Tibial nerve (tissue), 4 donors: Measurements from ENCODE around the gene TATDN3.

Source experiments
- CTCF ChIP-seq, 5 experiments: fragments of 200-600 bp in 3 of 5; fragments of 450-650 bp in 2 of 5; sonication (generic) in 3 of 5; IDR thresholded peaks; one replicate each; pipeline ENCODE4 v1.5.1; 2016 to 2019; ENCODE audit warnings: antibody characterized with exemption in 5 of 5, mild to moderate bottlenecking in 3 of 5, moderate library complexity in 2 of 5
- EP300 ChIP-seq, 2 donors: sonication (generic); formaldehyde crosslinking; IDR thresholded peaks; one replicate each; pipeline ENCODE4 v1.6.1; 2017; ENCODE audit warnings: antibody characterized with exemption in 2 of 2, mild to moderate bottlenecking in 1 of 2
- POLR2A ChIP-seq, 2 donors: fragments of 450-650 bp; IDR thresholded peaks; one replicate each; pipeline ENCODE4 v1.6.1; 2017; ENCODE audit warnings: antibody characterized with exemption in 2 of 2, mild to moderate bottlenecking in 2 of 2, moderate library complexity in 2 of 2

DNA sequence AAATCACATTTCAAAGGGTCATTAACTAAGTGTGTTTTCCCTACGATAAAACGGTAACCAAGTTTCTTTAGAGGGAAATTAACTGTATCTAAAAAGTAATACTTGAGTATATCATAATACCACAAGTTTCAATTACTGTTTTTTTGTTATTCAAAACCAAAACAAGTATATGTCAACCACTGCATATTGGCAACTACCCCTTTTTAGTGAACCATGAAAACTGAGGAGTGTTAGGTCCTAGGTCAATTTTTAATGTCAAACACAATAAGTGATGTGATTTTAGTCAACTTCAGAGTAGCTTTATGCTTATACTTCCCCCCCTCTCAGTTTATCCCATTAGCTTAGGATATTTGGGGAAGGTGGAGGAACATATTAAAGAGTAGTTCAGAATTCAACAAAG, 10.5 kb upstream of the TATDN3 start:
- no peak for TF ChIP-seq CTCF (IDR thresholded peaks at IDR 0.05)
- no peak for TF ChIP-seq POLR2A (IDR thresholded peaks at IDR 0.05)
- no peak for TF ChIP-seq EP300 (IDR thresholded peaks at IDR 0.05)
